ENCODE measurements around the gene BICRAL.

The BICRAL gene

GRCh38 chr6:42762950-42763349, 18.9 kb upstream of the BICRAL start:
- DNase-seq: no peak

DNA sequence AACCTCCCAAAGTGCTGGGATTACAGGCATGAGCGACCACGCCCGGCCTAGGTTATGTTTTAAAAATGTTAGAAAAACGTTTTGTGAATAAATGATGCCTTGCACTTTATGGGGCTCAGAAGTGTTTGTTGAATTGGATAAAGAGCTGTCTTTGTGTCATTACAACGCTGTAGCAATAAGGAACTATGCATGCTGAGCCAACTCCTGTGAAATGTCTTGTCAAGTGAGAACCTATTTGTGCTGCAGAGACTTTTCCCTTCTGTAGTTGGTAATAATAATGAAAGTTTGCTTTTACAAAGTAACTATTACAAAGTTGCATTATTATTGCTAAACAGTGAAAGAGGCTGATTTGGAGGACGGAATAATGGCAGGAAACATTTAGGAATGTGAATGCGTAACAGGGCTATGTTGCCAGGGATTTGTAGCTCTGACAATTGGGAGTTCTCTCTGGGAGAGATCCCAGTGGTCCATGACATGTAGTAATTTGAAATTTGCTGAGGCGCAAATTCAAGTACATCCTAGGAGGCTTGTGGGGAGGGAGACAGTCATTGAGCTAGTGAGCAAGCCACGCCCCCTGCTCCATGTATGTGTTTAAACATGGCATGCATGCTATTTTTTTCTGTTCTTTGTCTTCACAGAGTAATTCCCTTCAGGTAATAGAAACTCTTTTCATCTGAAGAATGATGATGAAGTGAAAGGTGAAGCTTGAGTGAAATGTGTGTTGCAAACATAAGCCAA, 16.8 kb upstream of the BICRAL start:
- DNase-seq: no peak

DNA sequence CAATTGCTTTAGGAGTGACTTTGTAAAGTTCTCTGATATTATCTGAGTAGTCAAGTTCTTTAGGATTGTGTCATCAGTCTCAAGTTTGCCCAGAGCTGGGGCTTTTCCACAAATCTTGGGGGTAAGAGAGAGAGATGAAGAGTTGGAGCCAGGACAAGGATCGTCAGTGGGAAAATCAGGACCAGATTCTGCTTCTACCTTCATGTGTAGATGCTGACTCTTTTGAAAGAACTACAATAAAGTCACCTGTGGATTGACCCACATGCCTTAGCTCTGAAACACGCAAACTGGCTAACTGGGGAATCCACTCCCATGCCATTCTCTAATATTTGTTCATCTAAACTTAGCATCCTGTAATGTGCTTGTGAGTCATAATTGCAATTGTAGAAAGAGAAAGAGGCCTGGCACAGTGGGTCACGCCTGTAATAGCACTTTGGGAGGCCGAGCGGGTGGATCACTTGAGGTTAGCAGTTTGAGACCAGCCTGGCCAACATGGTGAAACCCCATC, 15.6 kb upstream of the BICRAL start:
- DNase-seq: no peak

DNA sequence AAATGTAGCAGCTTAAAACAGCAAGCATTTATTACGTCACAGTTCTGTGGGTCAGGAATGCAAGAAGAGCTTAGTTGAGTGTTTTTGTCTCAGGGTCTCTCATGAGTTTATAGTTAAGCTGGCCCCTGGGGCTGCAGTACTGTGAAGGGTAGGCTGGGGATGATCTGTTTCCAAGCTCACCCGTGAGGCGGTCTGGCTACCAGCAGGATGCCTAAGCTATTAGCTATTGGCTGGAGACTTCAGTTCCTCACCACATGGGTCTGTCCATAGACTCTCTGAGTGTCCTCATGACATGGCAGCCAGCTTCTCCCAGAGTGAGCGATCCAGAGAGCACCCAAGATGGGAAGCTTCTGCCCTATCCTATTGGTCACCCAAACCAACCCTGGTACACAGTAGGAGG, 12.8 kb upstream of the BICRAL start:
- DNase-seq: no peak

- peak in 1 of 3 donors; percentile 22 for DNase-seq
Measured at GRCh38 chr6:42769836-42770235, 12.0 kb upstream of the BICRAL start.

GRCh38 chr6:42771741-42772100, 10.1 kb upstream of the BICRAL start:
- DNase-seq: no peak

- no peak for DNase-seq
Measured at GRCh38 chr6:42774201-42774600, 7.7 kb upstream of the BICRAL start.

DNA sequence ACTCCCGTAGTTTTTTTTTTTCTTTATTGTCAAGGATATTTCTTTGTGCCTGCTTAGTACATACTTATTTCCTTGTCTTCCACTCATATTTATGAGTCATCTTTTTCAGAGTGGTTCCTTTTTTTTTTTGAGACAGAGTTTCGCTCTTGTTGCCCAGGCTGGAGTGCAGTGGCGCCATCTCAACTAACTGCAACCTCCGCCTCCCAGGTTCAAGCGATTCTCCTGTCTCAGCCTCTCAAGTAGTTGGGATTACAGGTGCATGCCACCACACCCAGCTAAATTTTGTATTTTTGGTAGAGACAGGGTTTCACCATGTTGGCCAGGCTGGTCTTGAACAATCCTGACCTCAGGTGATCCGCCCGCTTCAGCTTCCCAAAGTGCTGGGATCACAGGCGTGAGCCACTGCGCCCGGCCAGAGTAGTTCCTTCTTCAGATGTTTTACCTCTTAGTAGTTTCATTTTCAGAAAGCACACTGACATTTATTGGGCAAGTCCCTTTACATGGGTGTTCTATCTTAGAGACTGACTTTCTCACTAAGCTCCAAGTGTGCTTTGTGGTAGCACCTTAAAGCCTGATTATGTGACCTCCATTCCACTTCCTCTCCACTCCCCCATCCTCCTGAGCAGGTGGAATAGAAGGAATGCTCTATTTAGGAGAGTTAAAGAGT, 6.9 kb upstream of the BICRAL start:
- DNase-seq: peak; percentile 76 to 88 (median 80)

GRCh38 chr6:42777126-42777822, 4.6 kb upstream of the BICRAL start:
- DNase-seq: no peak

GRCh38 chr6:42778122-42778521, 3.7 kb upstream of the BICRAL start:
- no peak for DNase-seq

- no peak for DNase-seq
Measured at GRCh38 chr6:42779521-42779920, 2.3 kb upstream of the BICRAL start.

DNA sequence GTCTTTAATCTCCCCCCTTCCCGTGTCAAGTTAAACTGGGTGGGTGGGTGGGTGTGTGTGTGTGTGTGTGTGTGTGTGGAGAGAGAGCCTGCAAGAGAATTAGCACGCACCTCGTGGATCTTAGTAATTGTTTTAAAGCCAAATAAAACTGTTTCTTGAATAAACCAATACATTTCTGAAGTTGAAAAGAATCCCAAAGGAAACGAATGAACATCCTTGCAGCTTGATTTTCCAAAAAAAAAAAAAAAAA, 381 bp upstream of the BICRAL start:
- peak; percentile 33 to 51 (median 41) for DNase-seq

- DNase-seq: peak; percentile 88 to 91 (median 88)
Measured at GRCh38 chr6:42782689-42783176, 881 bp downstream of the BICRAL start.

DNA sequence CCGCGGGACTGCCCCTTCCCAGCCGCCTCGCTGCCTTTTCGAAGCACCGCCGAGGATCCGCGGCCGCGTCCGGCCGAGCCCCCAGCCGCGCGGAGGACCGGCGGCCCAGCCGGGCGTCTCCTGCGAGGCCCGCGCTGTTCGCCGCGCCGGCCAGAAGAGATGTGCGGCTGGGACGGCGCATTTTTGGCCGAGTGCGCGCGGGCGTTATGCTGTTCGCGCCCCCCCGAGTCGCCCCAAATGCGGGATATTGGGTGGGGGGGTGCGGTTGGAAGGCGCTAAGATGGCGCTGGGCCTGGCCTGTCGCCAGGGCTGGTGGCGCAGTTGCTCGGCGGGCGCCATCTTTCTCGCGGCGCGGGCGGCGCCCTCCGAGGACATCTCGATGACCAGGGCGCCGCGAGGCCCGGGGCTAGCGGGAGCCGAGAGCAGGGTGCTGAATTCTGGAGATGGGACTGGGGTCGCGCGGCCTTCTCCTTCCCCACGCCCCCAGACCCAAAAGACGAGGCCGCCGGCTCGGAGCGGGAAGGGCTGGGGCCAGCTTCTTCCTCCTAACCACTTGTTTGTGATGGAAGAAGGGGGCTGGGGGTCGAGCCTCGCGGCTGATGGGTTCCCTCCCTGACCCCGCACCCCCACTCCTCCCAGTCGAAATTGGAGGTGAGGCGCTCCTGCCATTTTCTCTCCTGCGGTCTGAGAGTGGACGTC, 1.5 kb downstream of the BICRAL start:
- DNase-seq: peak; percentile 80 to 92 (median 84)

DNA sequence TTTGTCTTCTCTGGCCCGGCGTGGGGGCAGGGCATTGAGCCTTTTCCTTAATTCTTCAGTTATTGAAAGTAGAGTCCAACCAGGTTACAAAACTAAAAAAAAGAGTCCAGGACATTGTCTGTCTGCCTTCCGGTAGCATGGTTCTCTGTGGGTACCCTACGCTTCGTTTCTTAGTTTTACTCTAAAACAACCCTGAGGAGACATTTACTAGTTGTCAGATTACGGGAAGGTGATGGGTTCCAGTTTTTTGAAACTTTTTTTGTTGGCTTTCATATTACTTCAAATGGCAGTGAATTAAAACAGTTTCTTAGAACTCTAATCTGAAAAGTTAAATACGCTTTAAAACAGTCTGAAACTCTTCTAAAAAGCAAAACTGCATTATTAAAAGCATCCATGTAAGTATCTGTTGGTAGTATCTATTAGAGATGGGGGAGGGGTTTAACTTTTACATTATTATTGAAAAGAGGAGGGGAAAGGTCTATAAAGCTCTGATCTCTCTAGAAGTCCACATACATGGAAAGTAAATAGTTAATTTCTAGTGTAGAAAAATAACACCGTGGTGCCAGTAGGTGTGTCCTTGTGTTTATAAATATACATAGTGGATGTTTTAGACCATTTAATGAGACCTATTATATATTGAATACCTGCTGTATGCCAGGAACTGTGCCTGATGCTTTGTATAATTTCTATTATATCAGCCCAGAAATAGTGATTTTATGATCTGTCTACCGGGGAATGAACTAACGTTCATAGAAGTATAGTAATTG, 2.2 kb downstream of the BICRAL start:
- DNase-seq: peak in 2 of 3 donors; percentile 28 to 49

DNA sequence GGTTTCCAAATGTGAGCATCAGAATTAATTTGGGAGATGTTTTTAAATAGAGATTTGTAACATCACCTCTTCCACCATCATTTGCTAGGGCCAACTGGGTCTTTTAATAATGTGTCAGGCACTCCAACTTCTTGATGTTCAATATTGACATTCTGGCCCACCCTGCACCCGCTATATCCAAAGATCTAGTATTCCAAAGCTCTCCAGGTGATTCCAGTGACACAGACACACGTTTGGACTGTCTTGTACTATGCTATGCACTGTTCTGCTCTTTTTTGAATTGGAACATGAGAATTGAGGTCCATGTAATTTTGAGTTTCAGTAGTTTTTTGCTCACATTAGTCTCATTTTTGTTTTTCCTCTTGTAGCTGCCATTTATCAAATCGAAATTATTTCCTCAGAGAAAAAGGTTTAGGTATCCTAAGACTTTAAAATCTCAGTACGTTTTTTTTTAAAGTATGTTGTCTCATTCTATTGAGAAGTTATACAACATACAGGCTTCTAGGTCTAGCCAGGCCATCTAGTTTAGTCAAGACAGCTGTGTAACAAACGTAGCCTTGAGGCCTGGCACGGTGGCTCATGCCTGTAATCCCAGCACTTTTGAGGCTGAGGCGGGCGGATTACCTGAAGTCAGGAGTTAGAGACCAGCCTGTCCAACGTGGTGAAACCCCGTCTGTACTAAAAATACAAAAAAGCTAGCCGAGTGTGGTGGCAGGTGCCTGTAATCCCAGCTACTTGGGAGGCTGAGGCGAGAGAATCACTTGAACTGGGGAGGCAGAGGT, 3.1 kb downstream of the BICRAL start:
- DNase-seq: no peak

DNA sequence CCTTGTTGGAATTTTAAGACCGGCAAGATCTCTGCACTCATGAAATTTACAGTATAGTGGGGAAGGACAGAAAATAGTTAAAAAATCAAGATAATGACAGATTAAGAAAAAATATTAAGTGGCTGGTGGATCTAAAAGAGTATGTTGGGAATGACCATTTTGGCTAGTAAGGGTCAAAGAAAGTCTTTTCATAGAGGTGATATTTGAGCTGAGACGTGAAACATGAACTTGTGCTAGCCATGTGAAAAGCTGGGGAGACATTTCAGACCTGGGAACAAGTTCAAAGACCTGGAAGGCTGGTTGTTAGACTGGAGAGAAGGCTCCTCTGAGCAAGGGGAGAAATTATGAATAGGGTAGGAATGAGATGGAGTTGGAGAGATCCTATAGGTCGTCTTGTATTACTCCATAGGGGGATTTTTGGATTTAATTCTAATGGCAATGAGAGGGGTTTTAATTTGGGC, 4.7 kb downstream of the BICRAL start:
- no peak for DNase-seq

GRCh38 chr6:42787063-42787472, 5.2 kb downstream of the BICRAL start:
- no peak for DNase-seq

GRCh38 chr6:42788671-42789070, 6.8 kb downstream of the BICRAL start:
- DNase-seq: no peak

DNA sequence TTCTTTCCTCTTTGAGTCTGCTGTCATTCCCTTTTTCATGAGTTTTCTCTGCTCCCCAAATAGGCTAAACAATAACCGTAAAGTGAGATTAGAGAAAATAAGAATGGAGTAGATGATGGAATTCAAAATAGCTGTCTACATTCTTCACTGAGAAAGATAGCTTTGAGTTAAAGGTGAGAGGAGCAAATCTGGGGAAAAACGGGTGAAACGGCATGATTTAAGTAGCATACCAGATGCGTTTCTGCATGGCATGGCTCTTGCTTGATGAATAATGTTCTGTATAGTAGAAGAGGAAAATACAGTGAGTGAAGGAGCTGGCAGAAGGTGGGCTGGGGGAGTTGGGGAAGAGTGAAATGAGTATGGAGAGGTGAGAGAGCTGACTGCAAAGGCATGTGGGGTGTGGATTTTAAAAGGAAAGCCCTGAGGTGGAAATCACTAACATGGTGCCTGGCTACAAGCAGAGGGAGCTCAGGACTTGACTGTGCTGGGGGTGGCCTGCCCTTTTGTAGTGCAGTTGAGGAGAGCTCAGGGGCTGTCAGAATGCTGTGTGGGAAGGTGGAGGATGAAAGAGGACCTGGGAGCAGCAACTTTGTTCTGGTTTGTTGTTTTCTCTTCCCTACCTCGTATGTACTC, 8.8 kb downstream of the BICRAL start:
- DNase-seq: no peak

GRCh38 chr6:42791706-42792320, 10.0 kb downstream of the BICRAL start:
- DNase-seq: no peak

Measured in suppressor macrophage treated with lipopolysaccharide for 1 hour (primary cell).